Measurements from ENCODE around the gene MFSD2A. TPM values are rescaled to one million over a fixed set of nuclear protein-coding genes. Genes with fewer than 3 reads are reported as not detected.
"Not testable (repeated sequence)": the region's sequence is repeated elsewhere in the genome, so short reads cannot be mapped to it uniquely, and the experiment has no call there.

MFSD2A gene
- total RNA-seq, 4 donors from 2014 or later = 1.7 to 5.1 (median 4.1) TPM

DNA sequence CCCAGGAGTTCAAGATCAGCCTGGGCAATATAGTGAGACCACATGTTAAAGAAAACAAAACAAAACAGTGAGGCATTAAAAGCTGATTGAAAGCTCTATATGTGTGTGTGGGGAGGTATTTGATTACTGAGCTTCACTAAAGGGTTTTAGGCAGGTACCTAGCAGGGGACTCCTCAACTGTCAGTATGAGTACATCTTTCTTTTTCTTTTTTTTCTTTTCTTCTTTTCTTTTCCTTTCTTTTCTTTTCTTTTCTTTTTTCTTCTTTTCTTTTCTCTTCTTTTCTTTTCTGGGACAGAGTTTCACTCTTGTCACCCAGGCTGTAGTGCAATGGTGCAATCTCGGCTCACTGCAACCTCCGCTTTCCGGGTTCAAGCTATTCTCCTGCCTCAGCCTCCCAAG is 44.7 kb upstream of the MFSD2A start:
- intact Hi-C loops (cut with DNase I) = no loop called here
- WGBS = 100% methylated on average over 3 of the region's 3 CpGs
- no peak for TF ChIP-seq POLR2A (IDR thresholded peaks at IDR 0.05; ENCODE audit: low read depth)
- no peak for TF ChIP-seq EP300 (IDR thresholded peaks at IDR 0.05)
- TF ChIP-seq, protein P1, sequence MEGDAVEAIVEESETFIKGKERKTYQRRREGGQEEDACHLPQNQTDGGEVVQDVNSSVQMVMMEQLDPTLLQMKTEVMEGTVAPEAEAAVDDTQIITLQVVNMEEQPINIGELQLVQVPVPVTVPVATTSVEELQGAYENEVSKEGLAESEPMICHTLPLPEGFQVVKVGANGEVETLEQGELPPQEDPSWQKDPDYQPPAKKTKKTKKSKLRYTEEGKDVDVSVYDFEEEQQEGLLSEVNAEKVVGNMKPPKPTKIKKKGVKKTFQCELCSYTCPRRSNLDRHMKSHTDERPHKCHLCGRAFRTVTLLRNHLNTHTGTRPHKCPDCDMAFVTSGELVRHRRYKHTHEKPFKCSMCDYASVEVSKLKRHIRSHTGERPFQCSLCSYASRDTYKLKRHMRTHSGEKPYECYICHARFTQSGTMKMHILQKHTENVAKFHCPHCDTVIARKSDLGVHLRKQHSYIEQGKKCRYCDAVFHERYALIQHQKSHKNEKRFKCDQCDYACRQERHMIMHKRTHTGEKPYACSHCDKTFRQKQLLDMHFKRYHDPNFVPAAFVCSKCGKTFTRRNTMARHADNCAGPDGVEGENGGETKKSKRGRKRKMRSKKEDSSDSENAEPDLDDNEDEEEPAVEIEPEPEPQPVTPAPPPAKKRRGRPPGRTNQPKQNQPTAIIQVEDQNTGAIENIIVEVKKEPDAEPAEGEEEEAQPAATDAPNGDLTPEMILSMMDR (IDR thresholded peaks at IDR 0.05) = no peak
- TF ChIP-seq POLR2AphosphoS5 (IDR thresholded peaks at IDR 0.05) = no peak
- no peak overlapping the region for H3K27ac ChIP-seq (replicated peaks in 1 of 4)
- no peak overlapping the region for H3K4me3 ChIP-seq
- no peak for DNase-seq (ENCODE audit: extremely low spot score)
- no peaks in the 10 kb centered on the region for H3K36me3 ChIP-seq
- H3K9me3 ChIP-seq = peaks cover 0 to 9% (median 3%) of the 10 kb centered on the region in 4 donors
- H3K4me1 ChIP-seq = no peaks in the 10 kb centered on the region
- H3K27me3 ChIP-seq = peaks cover 0 to 33% (median 0%) of the 10 kb centered on the region in 4 donors

GRCh38 chr1:39913136-39913535 is 41.8 kb upstream of the MFSD2A start:
- H3K4me1 ChIP-seq; H3K4me3 ChIP-seq; H3K27ac ChIP-seq (replicated peaks in 1 of 4); DNase-seq (ENCODE audit: extremely low spot score); H3K9me3 ChIP-seq; intact Hi-C loops (cut with DNase I); H3K36me3 ChIP-seq: not testable (repeated sequence)
- WGBS = 96% methylated on average over 5 of the region's 30 CpGs
- peaks cover 0 to 33% (median 0%) of the 10 kb centered on the region in 4 donors for H3K27me3 ChIP-seq

DNA sequence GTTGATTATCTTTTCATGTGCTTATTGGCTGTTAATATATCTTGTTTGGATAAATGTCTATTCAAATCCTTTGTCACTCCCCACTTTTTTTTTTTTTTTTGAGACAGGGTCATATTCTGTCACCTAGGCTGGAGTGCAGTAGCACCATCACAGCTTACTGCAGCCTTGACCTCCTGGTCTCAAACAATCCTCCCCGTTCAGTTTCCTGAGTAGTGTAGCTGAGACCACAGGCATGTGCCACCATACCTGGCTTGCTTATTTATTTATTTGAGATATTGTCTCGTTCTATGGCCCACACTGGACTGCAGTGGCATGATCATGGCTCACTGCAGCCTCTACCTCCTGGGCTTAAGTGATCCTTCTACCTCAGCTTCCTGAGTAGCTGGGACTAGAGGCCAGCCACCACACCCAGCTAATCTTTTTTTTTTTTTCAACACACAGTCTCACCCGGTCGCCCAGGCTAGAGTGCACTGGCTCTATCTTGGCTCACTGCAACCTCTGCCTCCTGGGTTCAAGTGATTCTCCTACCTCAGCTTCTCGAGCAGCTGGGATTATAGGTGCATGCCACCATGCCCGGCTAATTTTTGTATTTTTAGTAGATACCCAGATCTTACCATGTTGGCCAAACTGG is 39.3 kb upstream of the MFSD2A start:
- Histone ChIP-seq H3K27me3 (peaks cover 0 to 19% (median 0%) of the 10 kb centered on the region in 4 donors), H3K4me3 (no peak overlapping the region), H3K27ac (replicated peaks in 1 of 4) (no peak overlapping the region), H3K36me3 (no peaks in the 10 kb centered on the region), H3K9me3 (no peaks in the 10 kb centered on the region), H3K4me1 (no peaks in the 10 kb centered on the region)
- no peak for TF ChIP-seq EP300 (IDR thresholded peaks at IDR 0.05)
- TF ChIP-seq POLR2A (IDR thresholded peaks at IDR 0.05; ENCODE audit: low read depth) = no peak
- TF ChIP-seq, protein P1 (IDR thresholded peaks at IDR 0.05) = no peak
- TF ChIP-seq POLR2AphosphoS5 (IDR thresholded peaks at IDR 0.05) = no peak
- no peak for DNase-seq (ENCODE audit: extremely low spot score)
- WGBS = 93% methylated on average over 5 of the region's 6 CpGs
- intact Hi-C loops (cut with DNase I) = no loop called here

DNA sequence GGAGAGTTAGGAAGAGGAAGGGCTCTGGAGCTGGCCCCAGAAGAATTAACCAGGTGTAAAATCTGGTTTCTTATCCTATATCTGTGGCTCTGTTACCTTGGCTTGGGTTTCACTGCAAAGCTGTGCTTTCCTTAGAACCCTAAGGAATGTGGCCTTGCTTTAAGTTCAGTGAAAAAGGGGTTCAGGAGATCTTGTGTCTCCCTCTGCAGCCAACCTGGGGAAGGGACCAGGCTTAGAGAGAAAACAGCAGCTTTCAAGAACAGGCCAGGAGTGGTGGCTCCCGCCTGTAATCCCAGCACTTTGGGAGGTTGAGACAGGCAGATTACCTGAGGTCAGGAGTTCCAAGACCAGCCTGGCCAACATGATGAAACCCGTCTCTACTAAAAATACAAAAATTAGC is 37.1 kb upstream of the MFSD2A start:
- Histone ChIP-seq H3K4me3 (no peak overlapping the region), H3K9me3 (no peaks in the 10 kb centered on the region), H3K27ac (replicated peaks in 1 of 4) (no peak overlapping the region), H3K27me3 (peaks cover 0 to 16% (median 0%) of the 10 kb centered on the region in 4 donors), H3K4me1 (peaks cover 0 to 5% (median 2%) of the 10 kb centered on the region in 4 donors), H3K36me3 (no peaks in the 10 kb centered on the region)
- WGBS = 86% methylated on average over 2 of the region's 2 CpGs
- no peak for DNase-seq (ENCODE audit: extremely low spot score)
- intact Hi-C loops (cut with DNase I) = no loop called here
- TF ChIP-seq EP300 (IDR thresholded peaks at IDR 0.05) (no peak), POLR2AphosphoS5 (IDR thresholded peaks at IDR 0.05) (no peak), POLR2A (IDR thresholded peaks at IDR 0.05; ENCODE audit: low read depth) (no peak)
- TF ChIP-seq, protein P1 (IDR thresholded peaks at IDR 0.05) = no peak

- Histone ChIP-seq H3K9me3 (no peaks in the 10 kb centered on the region), H3K4me1 (peaks cover 0 to 5% (median 2%) of the 10 kb centered on the region in 4 donors), H3K27me3 (peaks cover 0 to 20% (median 0%) of the 10 kb centered on the region in 4 donors), H3K27ac (replicated peaks in 1 of 4) (no peak overlapping the region), H3K36me3 (no peaks in the 10 kb centered on the region), H3K4me3 (no peak overlapping the region)
- 31% methylated on average over 3 of the region's 3 CpGs for WGBS
- intact Hi-C loops (cut with DNase I) = no loop called here
- no peak for DNase-seq (ENCODE audit: extremely low spot score)
- no peak for TF ChIP-seq EP300 (IDR thresholded peaks at IDR 0.05)
- TF ChIP-seq, protein P1 (IDR thresholded peaks at IDR 0.05) = peak; percentile 40 to 58 (median 53)
Observed at GRCh38 chr1:39919545-39919944, 35.4 kb upstream of the MFSD2A start.

All from esophagus muscularis mucosa (tissue), 4 donors.